NCI-H2227 treated with DMSO at 0.1 percent for 48 hours (cell line): Measurements from ENCODE around the gene ZNF284.
A peak's percentile ranks its signal among the peaks of the same experiment; 100 is the strongest.
"Not testable (repeated sequence)": the region's sequence is repeated elsewhere in the genome, so short reads cannot be mapped to it uniquely, and the experiment has no call there.

ENCODE experiments used
- DNase-seq: peaks from one replicate; lab custom pipeline; 2025; lab: John Stamatoyannopoulos, UW

The ZNF284 gene

GRCh38 chr19:44111910-44112463, 40.0 kb downstream of the ZNF284 start:
- DNase-seq: no peak

DNA sequence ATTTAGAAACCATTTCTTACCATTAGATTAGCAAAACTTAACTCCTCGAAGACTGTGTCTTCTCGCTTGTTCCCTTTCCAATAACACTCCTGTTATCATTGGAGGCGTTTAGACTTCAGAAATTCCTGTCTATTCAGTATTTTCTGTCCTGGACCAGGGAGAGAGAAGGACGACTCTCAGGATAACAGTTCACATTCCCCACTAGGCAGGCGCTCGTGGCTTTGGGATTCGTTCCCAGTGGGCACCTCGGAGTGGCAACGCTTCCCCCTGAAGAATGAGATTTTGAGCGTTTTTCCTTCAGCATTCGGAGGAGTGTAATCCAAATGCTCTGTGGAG, 40.8 kb downstream of the ZNF284 start:
- DNase-seq: no peak

DNA sequence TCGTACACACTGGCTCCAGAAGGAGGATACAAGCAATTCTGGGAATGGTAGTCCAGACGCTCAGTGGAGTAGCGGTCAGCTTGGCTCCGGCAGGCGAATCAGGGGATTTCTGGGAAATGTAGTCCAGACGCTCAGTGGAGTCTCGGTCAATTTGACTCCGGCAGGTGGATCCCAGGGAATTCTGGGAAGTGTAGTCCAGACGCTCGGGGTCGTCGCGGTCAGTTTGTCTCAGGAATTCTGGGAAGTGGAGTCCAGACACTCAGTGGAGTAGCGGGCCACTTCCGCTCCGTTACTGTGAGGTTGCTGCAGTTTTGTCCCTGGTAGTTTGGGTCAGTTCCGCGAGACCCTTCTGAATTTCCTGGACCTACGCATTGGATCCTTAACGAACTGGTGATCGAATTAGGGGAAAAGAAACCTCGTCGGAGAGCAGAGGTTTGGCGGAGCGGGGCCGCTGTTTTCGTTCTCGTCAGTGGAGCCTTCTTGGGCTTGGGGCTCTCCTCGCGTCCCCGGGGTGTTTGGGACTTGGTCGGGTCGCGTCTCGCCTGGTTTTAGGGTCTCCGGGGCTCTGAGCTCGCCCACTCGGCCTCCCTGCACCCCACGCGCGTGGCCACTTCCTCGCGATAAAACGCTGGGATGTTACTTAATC, 41.3 kb downstream of the ZNF284 start, which contains the start of gene ZNF225:
TSS of gene ZNF225 (plus strand) at position 262 of the 646 bp plus-strand sequence. CDS start 2,429 bp downstream, outside the sequence.
- peak; percentile 94 for DNase-seq

GRCh38 chr19:44113784-44114390, 41.9 kb downstream of the ZNF284 start:
- DNase-seq: no peak

GRCh38 chr19:44121162-44121561, 49.2 kb downstream of the ZNF284 start:
- DNase-seq: not testable (repeated sequence)

DNA sequence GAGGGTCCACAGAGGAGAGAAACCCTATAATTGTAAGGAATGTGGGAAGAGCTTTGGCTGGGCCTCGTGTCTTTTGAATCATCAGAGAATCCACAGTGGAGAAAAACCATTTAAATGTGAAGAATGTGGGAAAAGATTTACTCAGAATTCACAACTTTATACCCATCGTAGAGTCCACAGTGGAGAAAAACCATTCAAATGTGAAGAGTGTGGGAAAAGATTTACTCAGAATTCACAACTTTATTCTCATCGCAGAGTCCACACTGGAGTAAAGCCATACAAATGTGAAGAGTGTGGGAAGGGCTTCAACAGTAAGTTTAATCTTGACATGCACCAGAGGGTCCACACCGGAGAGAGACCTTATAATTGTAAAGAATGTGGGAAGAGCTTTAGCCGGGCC, 60.0 kb downstream of the ZNF284 start:
- DNase-seq: no peak
